Measurements from ENCODE around the gene CCL21. TPM values are rescaled to one million over a fixed set of nuclear protein-coding genes. Genes with fewer than 3 reads are reported as not detected.
A peak's percentile ranks its signal among the peaks of the same experiment; 100 is the strongest.

Gene CCL21
- total and polyA plus RNA-seq, 2 of the 13 experiments (the other 11 are each of a cell fraction or from before 2014, with no cell fraction given): not detected

DNA sequence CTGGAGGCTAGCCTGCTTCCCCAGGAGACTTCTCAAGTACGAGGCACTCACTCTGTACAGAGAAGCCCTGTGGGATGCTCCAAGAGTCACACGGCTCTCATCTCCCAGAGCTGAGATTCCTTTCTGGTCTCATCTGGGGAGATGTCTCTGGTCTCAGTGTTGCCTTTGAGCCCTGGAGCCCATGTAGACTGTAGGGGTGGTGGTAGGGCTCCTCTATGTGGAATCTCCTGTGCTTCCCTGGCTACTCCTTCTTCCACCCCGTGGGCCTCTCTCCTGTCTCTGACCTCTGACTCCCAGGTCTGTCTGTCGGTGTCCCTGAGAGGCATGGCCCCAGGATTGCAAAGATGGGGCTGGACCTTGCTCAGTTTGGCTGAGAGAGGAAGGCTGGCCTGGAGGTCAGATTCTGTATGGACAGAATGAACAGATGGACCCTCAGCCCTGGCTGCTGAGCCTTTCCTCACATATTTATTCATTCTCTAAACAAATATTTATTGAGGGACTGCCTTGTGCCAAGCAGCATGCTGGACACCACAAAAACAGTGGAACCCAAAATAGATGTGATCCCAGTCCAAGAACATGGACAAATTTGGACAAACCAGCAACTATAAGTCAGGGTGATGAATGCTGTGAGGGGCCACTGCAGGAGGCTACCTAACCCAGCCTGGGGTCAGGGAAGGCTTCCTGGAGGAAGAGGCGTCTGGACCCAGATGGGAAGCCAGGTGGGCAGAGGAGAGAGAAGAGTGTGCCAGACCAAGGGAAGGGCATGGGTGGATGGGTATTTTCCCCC, 21.4 kb downstream of the CCL21 start (continued):
- TF ChIP-seq, protein P1, sequence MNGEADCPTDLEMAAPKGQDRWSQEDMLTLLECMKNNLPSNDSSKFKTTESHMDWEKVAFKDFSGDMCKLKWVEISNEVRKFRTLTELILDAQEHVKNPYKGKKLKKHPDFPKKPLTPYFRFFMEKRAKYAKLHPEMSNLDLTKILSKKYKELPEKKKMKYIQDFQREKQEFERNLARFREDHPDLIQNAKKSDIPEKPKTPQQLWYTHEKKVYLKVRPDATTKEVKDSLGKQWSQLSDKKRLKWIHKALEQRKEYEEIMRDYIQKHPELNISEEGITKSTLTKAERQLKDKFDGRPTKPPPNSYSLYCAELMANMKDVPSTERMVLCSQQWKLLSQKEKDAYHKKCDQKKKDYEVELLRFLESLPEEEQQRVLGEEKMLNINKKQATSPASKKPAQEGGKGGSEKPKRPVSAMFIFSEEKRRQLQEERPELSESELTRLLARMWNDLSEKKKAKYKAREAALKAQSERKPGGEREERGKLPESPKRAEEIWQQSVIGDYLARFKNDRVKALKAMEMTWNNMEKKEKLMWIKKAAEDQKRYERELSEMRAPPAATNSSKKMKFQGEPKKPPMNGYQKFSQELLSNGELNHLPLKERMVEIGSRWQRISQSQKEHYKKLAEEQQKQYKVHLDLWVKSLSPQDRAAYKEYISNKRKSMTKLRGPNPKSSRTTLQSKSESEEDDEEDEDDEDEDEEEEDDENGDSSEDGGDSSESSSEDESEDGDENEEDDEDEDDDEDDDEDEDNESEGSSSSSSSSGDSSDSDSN (CRISPR knock-in tag; IDR thresholded peaks at IDR 0.05): 0 out of 2 replicates have a peak, but pooled peaks have one; percentile 32
- TF ChIP-seq ZBTB1 (CRISPR knock-in tag; IDR thresholded peaks at IDR 0.05; ENCODE audit: borderline replicate concordance) (no peak), SKI (IDR thresholded peaks at IDR 0.05; ENCODE audit: partially characterized antibody) (peak; percentile 83), TCF12 (IDR thresholded peaks at IDR 0.05) (no peak), TCF12 (CRISPR knock-in tag; IDR thresholded peaks at IDR 0.05) (no peak), ZNF44 (CRISPR knock-in tag; IDR thresholded peaks at IDR 0.05) (no peak), ZNF350 (CRISPR knock-in tag; IDR thresholded peaks at IDR 0.05; ENCODE audit: borderline replicate concordance, low read depth) (no peak), HHEX (CRISPR knock-in tag; IDR thresholded peaks at IDR 0.05) (peak; percentile 51; the same call in 1 of the 2 replicates), NR2F1 (CRISPR knock-in tag; IDR thresholded peaks at IDR 0.05) (peak; percentile 78 to 94)
- TF ChIP-seq, protein P2, sequence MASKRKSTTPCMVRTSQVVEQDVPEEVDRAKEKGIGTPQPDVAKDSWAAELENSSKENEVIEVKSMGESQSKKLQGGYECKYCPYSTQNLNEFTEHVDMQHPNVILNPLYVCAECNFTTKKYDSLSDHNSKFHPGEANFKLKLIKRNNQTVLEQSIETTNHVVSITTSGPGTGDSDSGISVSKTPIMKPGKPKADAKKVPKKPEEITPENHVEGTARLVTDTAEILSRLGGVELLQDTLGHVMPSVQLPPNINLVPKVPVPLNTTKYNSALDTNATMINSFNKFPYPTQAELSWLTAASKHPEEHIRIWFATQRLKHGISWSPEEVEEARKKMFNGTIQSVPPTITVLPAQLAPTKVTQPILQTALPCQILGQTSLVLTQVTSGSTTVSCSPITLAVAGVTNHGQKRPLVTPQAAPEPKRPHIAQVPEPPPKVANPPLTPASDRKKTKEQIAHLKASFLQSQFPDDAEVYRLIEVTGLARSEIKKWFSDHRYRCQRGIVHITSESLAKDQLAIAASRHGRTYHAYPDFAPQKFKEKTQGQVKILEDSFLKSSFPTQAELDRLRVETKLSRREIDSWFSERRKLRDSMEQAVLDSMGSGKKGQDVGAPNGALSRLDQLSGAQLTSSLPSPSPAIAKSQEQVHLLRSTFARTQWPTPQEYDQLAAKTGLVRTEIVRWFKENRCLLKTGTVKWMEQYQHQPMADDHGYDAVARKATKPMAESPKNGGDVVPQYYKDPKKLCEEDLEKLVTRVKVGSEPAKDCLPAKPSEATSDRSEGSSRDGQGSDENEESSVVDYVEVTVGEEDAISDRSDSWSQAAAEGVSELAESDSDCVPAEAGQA (IDR thresholded peaks at IDR 0.05; ENCODE audit: low read depth): no peak
- TF ChIP-seq, protein P2 (CRISPR knock-in tag; IDR thresholded peaks at IDR 0.05; ENCODE audit: borderline replicate concordance): no peak
- TF ChIP-seq, protein P3, sequence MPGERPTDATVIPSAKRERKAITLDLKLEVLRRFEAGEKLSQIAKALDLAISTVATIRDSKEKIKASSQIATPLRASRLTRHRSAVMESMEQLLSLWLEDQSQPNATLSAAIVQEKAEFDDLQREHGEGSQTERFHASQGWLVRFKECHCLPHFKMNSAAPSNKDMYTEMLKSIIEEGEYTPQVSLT (CRISPR knock-in tag; IDR thresholded peaks at IDR 0.05; ENCODE audit: borderline replicate concordance, low read depth): no peak
- TF ChIP-seq, protein P4, sequence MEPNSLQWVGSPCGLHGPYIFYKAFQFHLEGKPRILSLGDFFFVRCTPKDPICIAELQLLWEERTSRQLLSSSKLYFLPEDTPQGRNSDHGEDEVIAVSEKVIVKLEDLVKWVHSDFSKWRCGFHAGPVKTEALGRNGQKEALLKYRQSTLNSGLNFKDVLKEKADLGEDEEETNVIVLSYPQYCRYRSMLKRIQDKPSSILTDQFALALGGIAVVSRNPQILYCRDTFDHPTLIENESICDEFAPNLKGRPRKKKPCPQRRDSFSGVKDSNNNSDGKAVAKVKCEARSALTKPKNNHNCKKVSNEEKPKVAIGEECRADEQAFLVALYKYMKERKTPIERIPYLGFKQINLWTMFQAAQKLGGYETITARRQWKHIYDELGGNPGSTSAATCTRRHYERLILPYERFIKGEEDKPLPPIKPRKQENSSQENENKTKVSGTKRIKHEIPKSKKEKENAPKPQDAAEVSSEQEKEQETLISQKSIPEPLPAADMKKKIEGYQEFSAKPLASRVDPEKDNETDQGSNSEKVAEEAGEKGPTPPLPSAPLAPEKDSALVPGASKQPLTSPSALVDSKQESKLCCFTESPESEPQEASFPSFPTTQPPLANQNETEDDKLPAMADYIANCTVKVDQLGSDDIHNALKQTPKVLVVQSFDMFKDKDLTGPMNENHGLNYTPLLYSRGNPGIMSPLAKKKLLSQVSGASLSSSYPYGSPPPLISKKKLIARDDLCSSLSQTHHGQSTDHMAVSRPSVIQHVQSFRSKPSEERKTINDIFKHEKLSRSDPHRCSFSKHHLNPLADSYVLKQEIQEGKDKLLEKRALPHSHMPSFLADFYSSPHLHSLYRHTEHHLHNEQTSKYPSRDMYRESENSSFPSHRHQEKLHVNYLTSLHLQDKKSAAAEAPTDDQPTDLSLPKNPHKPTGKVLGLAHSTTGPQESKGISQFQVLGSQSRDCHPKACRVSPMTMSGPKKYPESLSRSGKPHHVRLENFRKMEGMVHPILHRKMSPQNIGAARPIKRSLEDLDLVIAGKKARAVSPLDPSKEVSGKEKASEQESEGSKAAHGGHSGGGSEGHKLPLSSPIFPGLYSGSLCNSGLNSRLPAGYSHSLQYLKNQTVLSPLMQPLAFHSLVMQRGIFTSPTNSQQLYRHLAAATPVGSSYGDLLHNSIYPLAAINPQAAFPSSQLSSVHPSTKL (CRISPR knock-in tag; IDR thresholded peaks at IDR 0.05): peak; percentile 81
- TF ChIP-seq, protein P5, sequence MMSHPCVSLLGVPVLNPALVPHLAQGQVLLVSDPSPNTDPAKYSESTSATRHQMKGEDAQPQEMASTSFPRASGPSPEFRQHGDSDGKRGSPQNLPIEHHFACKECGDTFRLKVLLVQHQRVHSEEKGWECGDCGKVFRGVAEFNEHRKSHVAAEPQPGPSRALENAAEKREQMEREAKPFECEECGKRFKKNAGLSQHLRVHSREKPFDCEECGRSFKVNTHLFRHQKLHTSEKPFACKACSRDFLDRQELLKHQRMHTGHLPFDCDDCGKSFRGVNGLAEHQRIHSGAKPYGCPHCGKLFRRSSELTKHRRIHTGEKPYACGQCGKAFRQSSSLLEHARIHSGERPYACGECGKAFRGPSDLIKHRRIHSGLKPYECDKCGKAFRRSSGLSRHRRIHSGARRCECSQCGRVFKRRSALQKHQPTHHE (CRISPR knock-in tag; IDR thresholded peaks at IDR 0.05; ENCODE audit: borderline replicate concordance): no peak
